ENCODE results near the gene SRGAP3.

The SRGAP3 gene

DNA sequence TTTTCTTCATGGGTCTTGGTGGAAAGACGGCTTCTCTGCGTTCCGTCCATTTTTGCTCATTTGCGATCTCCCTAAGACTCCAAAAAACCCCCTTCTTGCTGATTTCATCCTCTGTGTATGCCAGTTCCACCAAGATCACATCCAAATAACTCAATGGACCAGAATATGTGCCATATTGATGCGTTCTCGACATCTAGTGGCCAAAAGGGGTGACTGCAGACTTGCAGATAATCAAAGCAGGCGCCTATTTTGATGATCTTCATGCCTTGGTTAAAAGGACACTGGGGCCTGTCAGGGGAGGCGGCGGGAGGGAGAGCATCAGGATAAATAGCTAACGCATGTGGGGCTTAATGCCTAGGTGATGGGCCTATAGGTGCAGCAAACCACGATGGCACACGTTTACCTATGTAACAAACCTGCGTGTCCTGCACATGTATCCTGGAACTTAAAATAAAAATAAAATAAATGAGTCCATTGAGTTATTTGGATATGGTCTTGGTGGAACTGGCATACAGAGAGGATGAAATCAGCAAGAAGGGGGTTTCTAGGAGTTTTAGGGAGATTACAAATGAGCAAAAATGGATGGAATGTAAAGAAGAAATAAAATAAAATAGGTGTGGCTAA is 182.0 kb downstream of the SRGAP3 start:
- in situ Hi-C loops (cut with MboI; ENCODE audit: low sequenced_read_pairs): no loop called here

DNA sequence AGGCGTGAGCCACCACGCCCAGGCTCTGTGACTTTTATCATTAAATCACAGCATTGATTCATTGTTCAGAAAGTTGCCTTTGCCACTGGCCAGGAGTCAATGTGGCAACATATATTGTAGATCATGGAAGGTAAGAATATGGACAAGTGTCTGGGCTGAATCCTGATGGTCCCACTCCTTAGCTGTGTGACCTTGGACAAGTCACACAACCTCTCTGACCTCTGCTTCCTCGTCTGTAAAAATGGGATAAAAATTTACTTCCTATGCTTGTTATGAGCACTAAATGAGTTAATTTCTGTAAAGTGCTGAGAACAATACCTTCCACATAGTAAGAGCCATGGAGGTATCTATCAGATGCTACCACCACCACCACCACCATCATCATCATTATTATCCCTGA is 182.7 kb downstream of the SRGAP3 start:
- in situ Hi-C loops (cut with MboI; ENCODE audit: low sequenced_read_pairs): no loop called here

DNA sequence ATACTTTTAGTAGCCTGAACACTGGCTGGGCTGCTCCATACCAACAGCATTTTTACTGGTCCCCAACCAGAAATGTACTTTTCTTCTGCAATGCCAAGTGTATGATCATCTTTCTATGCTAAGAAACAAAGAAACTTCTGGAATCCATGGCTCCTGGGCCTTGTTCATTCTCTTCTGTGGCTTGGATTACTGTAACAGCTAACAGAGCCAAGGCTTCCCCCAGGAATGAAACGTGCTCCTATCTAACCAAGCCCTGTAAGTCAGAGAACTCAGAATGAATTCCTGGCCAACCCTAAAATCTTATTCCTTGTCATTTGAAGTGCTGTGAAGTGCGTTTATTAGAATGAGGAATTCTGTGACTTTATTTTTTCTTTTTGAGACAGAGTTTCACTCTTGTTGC is 183.3 kb downstream of the SRGAP3 start:
- in situ Hi-C loops (cut with MboI; ENCODE audit: low sequenced_read_pairs): no loop called here

DNA sequence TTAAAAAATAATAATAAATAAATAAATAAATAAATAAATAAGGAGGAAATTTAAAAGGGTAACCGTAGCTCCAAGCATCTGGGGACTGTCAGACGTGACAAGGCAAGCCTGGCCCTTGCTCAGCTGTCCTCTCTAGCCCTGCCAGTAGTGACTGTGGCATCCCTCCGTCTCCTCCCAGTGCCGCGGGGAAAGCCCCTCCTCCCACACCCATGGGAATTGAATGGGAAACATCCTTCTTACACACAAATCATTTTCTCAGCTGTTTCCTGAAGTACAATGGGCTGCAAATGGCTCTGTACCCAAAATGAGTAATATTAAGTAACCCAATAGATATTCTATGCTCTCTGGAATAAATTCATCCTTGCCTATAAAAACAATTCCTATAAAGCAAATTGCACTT is 184.6 kb downstream of the SRGAP3 start:
- in situ Hi-C loops (cut with MboI; ENCODE audit: low sequenced_read_pairs): no loop called here

DNA sequence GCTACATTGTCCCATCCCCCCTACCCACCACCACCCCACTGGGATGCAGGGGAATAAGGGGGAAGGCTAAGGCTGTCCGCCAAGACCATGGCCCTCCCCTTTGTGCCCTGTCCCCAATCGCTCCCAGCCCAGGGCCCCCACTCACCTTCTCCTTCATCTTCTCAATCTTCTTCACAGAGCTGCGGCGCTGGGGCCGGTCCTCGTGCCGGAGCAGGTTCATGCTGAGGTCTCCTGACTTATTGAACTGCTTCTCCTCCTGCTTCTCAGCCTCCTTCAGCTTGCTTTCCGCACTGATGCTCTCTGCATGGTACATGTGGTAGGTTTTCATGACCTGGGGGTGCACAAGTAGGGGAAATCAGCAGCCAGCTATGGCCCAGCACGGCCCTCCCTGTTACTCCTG is 185.2 kb downstream of the SRGAP3 start:
- in situ Hi-C loops (cut with MboI; ENCODE audit: low sequenced_read_pairs): no loop called here

DNA sequence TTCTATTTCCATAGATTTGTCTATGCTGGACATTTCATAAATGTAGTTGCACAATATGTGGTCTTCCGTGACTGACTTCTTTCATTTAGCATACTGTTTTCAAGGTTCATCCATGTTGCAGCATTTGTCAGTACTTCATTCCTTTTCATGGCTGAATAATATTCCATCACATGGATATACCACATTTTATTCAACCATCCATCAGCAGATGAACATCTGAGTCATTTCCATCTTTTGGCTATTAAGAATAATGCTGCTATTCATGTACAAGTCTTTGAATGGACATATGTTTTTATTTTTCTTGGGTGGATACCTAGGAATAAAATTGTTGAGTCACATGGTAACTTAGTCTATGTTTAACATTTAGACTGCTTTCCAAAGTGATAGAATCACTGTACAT is 186.9 kb downstream of the SRGAP3 start:
- in situ Hi-C loops (cut with MboI; ENCODE audit: low sequenced_read_pairs): no loop called here

DNA sequence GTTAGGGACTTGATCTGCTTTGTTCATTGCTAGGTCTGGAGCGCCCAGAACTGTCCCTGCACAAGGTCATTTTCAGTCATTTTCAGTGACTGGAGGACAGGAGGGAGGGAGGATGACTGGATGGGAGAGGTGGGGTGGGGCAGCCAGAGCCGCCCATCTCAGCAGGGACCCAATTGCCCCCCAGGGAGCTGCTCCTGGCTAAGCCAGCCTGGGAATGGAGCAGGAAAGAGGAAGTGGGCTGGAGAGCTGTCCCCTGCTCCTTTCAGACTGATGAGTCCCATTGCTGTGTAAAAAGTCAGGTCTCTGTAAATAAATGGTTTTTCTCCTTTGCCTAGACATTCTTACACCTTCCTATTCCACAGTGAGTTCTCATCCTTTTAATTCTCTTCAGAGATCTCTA is 187.8 kb downstream of the SRGAP3 start:
- in situ Hi-C loops (cut with MboI; ENCODE audit: low sequenced_read_pairs): no loop called here

DNA sequence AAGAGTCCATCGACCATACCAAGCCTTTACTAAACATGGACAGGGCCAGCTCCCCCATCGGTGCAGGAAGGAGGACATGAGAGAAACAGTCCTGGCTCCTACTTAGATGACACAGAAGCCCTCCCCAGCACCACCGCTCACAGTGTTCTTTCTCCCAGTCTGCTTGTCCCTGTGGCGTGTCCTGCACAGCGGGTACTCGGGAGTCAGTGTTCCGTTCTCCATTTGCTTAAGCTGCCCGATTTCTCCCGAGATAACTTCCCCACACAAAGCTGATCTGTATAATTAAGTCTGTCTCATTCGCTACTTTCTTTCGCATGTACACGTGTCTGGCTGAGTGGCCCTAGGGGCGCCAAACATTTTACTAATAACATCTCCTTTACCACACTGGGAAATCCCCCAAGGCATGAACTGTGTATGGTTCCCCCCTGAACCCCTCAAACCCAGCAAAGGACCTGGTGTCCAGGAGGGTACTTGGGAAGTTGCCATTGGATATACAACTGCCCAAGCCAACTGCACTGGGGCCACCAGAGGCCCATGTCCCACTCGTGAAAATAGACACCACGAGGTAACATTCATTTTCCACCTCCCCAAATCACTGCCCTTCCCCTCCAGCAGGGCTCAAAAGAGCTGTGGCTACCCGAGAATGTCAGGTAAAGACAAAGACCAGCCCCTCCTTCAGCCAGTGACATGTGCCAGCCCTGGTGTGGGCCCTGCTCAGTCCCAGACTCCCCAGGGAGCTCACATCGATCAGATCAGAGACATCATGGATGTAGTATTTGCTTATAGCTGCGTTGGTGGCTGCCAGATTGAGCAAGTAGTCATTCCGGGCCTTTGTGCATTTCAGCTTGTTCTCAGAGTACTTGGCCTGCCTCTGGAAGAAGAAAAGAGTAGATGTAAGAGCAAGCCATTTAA is 189.7 kb downstream of the SRGAP3 start:
- in situ Hi-C loops (cut with MboI; ENCODE audit: low sequenced_read_pairs): no loop called here

DNA sequence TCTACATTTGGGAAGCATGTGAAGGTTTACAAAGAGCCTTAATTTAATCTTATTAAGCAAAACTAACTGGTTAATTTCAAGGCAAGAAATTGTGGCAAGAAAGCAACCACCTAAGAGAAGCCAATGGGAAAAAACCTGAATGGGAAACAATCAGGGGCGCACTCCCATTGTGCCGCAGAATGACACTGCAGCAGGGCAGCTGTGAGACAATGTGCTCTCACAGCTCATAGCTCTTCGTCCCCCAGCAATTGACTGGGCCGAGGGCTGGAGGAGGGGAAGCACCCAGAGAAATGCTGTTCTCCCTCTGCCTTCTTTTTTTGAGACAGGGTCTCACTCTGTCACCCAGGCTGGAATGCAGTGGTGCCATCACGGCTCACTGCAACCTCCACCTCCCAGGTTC is 192.9 kb downstream of the SRGAP3 start:
- in situ Hi-C loops (cut with MboI; ENCODE audit: low sequenced_read_pairs): no loop called here

DNA sequence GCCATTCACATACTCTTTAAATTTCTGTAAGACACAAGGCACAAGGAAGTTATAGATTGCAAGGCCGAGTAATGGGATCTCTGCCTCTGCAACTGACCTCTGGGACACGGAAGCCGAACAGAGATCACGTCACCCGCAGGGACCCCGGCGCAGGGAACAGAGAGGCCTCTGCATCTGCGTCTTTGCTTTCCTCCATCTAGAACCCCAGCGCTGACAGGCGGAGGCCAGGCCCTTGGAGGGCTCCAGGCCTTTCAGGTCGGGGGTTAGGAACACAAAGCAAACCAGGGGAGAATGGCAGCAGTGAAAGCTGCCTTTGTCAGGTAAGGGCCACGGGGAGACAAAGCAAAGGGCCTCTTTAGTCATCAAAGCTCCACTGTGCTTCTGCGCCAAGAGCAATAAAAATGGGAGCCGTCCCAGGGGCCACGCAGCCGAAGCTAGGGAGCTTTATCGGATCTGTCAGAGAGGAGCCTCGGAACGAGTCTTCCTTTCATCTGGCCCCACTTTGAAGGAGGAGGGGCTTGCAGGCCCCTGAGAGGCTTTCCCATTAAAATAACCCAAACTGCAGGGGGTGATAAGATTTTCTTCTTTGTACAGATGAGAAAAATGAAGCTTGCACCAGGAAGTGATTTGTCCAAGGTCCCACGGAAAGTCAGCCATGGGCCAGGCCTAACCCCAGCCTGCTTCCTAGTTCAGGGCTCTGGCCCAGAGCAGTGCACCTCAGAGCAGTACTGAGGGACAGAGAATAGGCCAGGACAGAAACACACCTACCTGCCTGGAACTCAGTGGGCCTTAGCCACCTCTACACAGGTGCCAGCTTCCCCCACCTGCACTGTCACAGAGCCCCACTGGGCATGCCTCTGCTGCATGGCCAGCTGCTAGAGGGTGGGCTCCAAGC is 201.7 kb downstream of the SRGAP3 start:
- in situ Hi-C loops (cut with MboI; ENCODE audit: low sequenced_read_pairs): no loop called here

DNA sequence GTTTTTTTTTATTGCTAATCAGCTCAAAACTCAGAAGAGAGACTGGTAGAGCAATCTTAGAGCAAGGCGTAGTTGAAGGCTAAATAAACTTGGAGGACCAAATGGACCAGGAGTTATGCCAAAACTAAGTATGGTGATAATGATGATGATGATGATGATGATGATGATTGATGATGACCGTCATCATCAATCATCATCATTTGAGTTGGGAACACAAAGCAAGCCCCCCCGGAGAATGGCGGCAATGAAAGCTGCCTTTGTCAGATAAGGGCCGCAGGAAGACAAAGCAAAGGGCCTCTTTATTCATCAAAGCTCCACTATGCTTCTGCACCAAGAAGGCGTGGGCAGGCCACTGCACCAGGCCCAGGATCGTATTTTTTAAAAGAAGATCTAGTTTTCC is 204.1 kb downstream of the SRGAP3 start:
- in situ Hi-C loops (cut with MboI; ENCODE audit: low sequenced_read_pairs): no loop called here

DNA sequence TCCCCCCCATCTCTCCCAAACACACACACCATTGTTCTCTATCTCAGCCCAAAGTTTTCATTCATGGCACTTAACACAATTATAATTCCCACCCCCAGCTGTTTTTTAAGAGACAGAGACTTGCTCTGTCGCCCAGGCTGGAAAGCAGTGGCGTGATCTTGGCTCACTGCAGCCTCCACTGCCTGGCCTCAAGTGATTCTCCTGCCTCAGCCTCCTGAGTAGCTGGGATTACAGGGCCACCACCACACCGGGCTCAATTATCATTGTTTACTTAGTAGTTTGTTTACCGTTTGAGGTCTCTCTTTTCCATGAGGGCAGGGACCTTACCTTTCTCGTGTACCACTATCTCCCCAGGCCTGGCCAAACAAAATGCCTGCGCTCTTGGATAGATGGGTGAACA is 206.4 kb downstream of the SRGAP3 start:
- in situ Hi-C loops (cut with MboI; ENCODE audit: low sequenced_read_pairs): no loop called here

DNA sequence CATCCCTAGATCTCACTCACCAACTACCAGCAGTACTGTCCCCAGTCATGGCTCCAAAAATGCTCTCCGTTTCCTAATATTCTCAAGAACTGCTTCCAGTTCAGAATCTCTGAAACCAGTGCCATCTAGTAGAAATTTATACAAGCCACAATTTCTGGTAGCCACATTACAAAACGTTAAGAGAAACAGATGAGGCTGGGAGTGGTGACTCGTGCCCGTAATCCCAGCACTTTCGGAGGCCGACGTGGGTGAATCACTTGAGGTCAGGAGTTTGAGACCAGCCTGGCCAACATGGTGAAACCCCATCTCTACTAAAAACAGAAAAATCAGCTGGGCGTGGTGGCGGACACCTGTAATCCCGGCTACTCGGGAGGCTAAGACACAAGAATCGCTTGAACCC is 207.8 kb downstream of the SRGAP3 start:
- in situ Hi-C loops (cut with MboI; ENCODE audit: low sequenced_read_pairs): no loop called here

DNA sequence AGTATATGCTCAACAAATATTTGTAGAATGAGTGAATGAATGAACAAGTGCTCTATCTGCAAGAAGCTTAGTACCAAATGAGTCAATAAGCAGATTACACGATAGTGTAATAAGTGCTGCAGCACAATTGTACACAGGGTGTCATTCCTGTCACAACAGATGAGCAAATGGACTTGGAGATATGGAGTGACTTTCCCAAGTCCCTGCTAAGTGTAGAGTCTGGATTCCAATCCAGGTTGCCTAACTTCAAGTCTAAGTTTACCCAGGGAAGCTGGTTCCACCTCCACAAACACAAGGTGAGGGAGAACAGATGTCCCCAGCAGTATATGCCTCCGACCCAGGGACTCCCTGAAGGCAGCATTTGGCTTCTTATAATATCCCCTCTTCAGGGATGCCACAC is 208.4 kb downstream of the SRGAP3 start:
- in situ Hi-C loops (cut with MboI; ENCODE audit: low sequenced_read_pairs): no loop called here

DNA sequence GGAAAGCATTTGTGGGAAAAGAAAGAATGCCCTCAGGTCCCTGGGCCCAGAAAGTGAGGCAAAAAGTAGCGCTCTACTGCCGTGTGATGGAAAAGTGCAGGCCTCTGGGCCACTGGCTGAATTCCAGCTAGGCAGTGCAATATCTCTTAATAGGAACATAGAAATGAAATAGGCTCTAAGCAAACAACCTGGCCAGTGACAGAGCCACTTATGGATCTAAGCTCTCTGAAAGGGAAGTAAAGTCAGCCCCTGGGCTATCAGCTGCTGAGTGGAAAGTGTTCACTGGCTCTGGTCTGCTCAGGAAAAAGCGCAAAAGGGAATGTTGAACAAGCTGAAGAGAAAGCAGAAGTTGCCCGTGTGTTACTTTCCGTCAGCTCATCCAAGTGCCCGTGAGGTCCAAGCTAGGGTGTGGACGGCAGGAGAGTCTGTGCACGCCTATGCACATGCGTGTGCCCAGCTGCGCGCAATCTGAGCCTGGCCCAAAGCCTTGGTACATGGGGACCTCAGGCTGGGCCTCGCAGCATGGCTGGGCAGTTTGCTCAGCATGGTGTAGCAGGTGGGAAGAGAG is 212.2 kb downstream of the SRGAP3 start:
- in situ Hi-C loops (cut with MboI; ENCODE audit: low sequenced_read_pairs): no loop called here

DNA sequence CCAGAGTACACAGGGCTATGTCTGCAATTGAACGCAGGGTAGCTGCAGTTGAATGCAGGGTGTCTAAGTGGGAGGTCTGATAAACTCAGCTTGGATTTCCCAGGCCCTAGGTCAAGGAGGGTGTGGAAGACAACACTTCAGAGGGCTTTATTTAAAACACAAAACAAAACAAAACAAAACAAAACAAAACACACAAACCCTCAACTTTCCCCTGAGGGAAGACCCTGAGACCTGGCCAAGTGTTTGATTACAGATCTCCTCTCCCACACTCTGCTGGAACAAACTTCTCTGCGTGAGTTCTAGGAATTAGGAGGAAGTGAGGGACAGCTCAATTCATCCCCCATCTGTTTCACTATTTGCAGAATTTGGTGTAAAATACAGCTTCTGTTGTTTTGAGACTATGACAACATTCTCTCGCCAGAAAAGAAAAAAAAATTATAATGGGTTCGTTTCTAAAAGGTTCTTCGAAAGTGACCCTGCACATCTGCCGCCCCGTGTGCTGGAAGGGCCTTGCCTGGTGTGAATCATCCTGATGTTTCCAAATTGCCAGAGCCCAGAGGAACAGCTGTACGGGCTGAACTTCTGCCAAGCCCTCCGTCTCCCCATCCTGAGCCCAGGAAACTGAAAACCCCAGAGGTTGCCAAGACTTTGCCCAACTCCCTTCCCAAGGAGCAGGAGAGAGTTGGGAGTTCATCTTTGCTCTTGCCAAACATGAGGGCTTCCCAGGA is 212.9 kb downstream of the SRGAP3 start:
- in situ Hi-C loops (cut with MboI; ENCODE audit: low sequenced_read_pairs): no loop called here

DNA sequence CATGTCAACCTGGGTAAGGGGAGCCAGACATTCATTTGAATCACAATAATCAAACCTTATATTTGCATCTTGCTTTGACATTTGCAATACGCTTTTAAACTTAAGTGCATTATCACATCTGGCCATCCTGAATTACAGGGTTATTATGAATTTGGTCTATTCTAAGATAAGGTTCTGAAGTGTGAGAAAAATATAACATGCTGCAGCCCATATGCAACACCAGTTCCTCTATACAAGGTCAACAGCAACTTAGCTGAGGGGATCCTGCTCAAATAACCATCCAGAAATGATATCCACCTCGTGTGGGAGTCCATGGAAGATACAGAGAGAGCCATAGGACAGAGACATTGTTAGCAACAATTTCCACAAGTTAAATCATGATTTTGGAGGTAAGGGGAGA is 213.5 kb downstream of the SRGAP3 start:
- in situ Hi-C loops (cut with MboI; ENCODE audit: low sequenced_read_pairs): no loop called here

DNA sequence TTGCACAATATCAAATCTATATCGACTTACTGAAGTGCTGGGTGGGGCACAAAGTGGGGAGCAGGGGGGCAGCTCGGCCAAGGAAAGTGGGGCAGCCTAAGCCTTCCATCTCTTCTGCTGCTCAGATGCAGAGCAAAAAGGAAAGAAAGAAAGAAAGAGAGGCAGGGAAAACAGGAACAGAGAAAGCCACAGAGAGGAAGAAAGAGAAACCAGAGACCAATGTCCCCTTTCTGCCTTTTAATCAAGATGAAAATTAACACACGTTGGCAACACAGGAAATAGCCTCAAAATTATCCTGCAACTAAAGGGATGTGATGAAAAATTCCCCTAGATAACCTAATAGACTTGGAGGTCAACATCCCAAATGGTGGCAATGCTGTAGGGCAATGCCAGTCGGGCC is 214.0 kb downstream of the SRGAP3 start:
- in situ Hi-C loops (cut with MboI; ENCODE audit: low sequenced_read_pairs): no loop called here

DNA sequence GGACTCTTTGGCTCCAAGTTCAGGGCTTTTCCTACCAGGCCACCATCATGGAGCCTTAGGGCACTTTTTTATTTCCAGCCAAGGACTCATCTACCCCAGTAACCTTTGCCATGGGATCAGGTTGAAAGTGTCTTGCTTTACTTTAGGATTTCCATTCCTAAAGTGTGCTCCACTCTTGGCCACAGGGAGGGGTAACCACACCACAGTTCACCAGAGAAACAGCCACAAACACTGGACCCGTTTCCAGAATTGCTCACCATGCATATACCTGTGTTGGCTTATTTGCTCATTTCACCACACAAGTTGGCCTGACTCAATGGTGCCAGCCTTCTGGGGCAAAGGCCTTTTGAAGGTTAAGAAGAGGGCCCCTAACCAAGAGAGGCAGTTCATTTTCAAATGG is 215.6 kb downstream of the SRGAP3 start:
- in situ Hi-C loops (cut with MboI; ENCODE audit: low sequenced_read_pairs): no loop called here

DNA sequence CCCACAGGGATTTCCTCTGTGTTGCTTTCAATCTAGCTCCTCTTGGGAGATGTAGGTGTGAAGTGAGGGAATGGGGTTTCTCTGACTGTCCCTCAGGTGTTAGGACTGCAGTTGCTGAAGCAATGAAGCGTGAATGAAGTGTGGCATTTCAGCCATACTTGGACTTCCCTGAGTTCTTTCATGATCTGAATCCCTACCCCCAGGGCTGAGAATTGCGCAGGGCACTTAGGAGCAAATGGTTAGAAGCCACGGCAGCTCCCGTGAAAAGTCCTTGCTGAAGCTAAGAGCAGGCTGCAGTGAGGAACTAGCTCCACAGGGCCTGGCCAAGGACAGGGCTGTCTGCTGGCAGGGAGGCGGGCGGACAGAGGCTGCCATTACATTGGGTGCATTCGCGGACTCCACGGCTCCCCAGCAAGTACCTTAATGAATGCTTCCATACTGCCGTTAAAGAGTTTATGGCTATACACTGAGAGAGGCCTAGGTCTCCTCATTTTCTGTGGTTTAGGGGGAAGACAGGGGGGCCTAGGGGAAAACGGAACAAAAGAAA is 217.1 kb downstream of the SRGAP3 start:
- in situ Hi-C loops (cut with MboI; ENCODE audit: low sequenced_read_pairs): no loop called here
